Measurements from ENCODE around the gene UST.

Gene UST

GRCh38 chr6:149049230-149049629 lies 302.4 kb downstream of the UST start:
- DNase-seq = no peak

- DNase-seq = no peak
Observed at GRCh38 chr6:149050160-149050559, 303.3 kb downstream of the UST start.

- no peak for DNase-seq
Observed at GRCh38 chr6:149052350-149053106, 305.7 kb downstream of the UST start.

GRCh38 chr6:149053848-149054558 lies 307.2 kb downstream of the UST start:
- no peak for DNase-seq

- no peak for DNase-seq
Observed at GRCh38 chr6:149054559-149055194, 307.8 kb downstream of the UST start.

- DNase-seq = no peak
Observed at GRCh38 chr6:149055195-149055899, 308.5 kb downstream of the UST start.

- DNase-seq = no peak
Observed at GRCh38 chr6:149056777-149057463, 310.1 kb downstream of the UST start.

GRCh38 chr6:149057464-149057840 lies 310.6 kb downstream of the UST start:
- DNase-seq = no peak

- DNase-seq = no peak
Observed at GRCh38 chr6:149059557-149059956, 312.7 kb downstream of the UST start.

- peak in 2 of 4 experiments; percentile 22 to 28 for DNase-seq
Observed at GRCh38 chr6:149060300-149060984, 313.6 kb downstream of the UST start.

- DNase-seq = no peak
Observed at GRCh38 chr6:149060985-149061760, 314.3 kb downstream of the UST start.

- DNase-seq = no peak
Observed at GRCh38 chr6:149061930-149062329, 315.1 kb downstream of the UST start.

- DNase-seq = no peak
Observed at GRCh38 chr6:149062653-149063348, 316.0 kb downstream of the UST start.

GRCh38 chr6:149063468-149063867 lies 316.6 kb downstream of the UST start:
- no peak for DNase-seq

GRCh38 chr6:149064001-149064659 lies 317.3 kb downstream of the UST start:
- no peak for DNase-seq

GRCh38 chr6:149064660-149065015 lies 317.8 kb downstream of the UST start:
- DNase-seq = no peak

GRCh38 chr6:149065121-149065520 lies 318.3 kb downstream of the UST start:
- DNase-seq = no peak

GRCh38 chr6:149065658-149066556 lies 319.1 kb downstream of the UST start:
- DNase-seq = no peak

GRCh38 chr6:149071997-149072396 lies 325.2 kb downstream of the UST start:
- DNase-seq = no peak

All from activated CD4-positive, CD25-positive, alpha-beta regulatory T cell (primary cell).